Dermis microvascular lymphatic vessel endothelial cell (primary cell): ENCODE results near the gene ARRDC5. TPM values are rescaled to one million over a fixed set of nuclear protein-coding genes. Genes with fewer than 3 reads are reported as not detected.
A peak's percentile ranks its signal among the peaks of the same experiment; 100 is the strongest.
"Not testable (repeated sequence)": the region's sequence is repeated elsewhere in the genome, so short reads cannot be mapped to it uniquely, and the experiment has no call there.

Experiments
- DNase-seq, 2 donors: peaks; one replicate each; pipeline versions ENCODE4 v3.0.0 to v3.0.0-alpha.2; 2010; ENCODE audit warnings: low read depth in 2 of 2
- total RNA-seq: library from RNA; depleted of rRNA; stranded (reverse); fragments of >200 nt; gene quantifications from 2 replicates; pipeline ENCODE4 v1.2.1, GENCODE V29; 2014

Gene ARRDC5
- under 0.01 TPM in 1 of 2 replicates, not detected in the other for total RNA-seq

GRCh38 chr19:4902796-4903195 is at the start of gene ARRDC5:
TSS of gene ARRDC5 (minus strand) at chr19:4902896. CDS start at chr19:4902825, 71 bp downstream.
- DNase-seq: no peak

- DNase-seq: no peak
These were observed 49.0 kb upstream of the ARRDC5 start for GRCh38 chr19:4951656-4952055.

GRCh38 chr19:4950650-4951049 is 48.0 kb upstream of the ARRDC5 start:
- not testable (repeated sequence) for DNase-seq

GRCh38 chr19:4941638-4942169 is 39.0 kb upstream of the ARRDC5 start:
- DNase-seq: not testable (repeated sequence)

GRCh38 chr19:4939466-4939865 is 36.8 kb upstream of the ARRDC5 start:
- DNase-seq: no peak

- not testable (repeated sequence) for DNase-seq
These were observed 35.8 kb upstream of the ARRDC5 start for GRCh38 chr19:4938461-4938860.

- no peak for DNase-seq
These were observed 34.4 kb upstream of the ARRDC5 start for GRCh38 chr19:4937060-4937459.

GRCh38 chr19:4935444-4935843 is 32.7 kb upstream of the ARRDC5 start:
- no peak for DNase-seq

- DNase-seq: no peak
These were observed 30.8 kb upstream of the ARRDC5 start for GRCh38 chr19:4933528-4933927.

- DNase-seq: no peak
These were observed 30.0 kb upstream of the ARRDC5 start for GRCh38 chr19:4932711-4933110.

- no peak for DNase-seq
These were observed 28.0 kb upstream of the ARRDC5 start for GRCh38 chr19:4930664-4931063.

- no peak for DNase-seq
These were observed 26.5 kb upstream of the ARRDC5 start for GRCh38 chr19:4929186-4929585.

GRCh38 chr19:4923276-4923747 is 20.6 kb upstream of the ARRDC5 start:
- no peak for DNase-seq

GRCh38 chr19:4922530-4923275 is 20.0 kb upstream of the ARRDC5 start:
- DNase-seq: no peak

- DNase-seq: peak in 1 of 2 donors; percentile 12
These were observed 13.8 kb upstream of the ARRDC5 start for GRCh38 chr19:4916292-4917082.

GRCh38 chr19:4914736-4915501 is 12.2 kb upstream of the ARRDC5 start:
- DNase-seq: peak in 1 of 2 donors; percentile 66

GRCh38 chr19:4913996-4914735 is 11.5 kb upstream of the ARRDC5 start:
- DNase-seq: no peak

GRCh38 chr19:4911786-4912672 is 9.3 kb upstream of the ARRDC5 start:
- peak; percentile 50 to 84 for DNase-seq

- DNase-seq: peak in 1 of 2 donors; percentile 17
These were observed 8.6 kb upstream of the ARRDC5 start for GRCh38 chr19:4911314-4911713.
